ENCODE results near the gene ANAPC7.
"Not testable (repeated sequence)": the region's sequence is repeated elsewhere in the genome, so short reads cannot be mapped to it uniquely, and the experiment has no call there.

ANAPC7 gene

GRCh38 chr12:110348431-110349059 is 55.0 kb downstream of the ANAPC7 start:
- DNase-seq: no peak

DNA sequence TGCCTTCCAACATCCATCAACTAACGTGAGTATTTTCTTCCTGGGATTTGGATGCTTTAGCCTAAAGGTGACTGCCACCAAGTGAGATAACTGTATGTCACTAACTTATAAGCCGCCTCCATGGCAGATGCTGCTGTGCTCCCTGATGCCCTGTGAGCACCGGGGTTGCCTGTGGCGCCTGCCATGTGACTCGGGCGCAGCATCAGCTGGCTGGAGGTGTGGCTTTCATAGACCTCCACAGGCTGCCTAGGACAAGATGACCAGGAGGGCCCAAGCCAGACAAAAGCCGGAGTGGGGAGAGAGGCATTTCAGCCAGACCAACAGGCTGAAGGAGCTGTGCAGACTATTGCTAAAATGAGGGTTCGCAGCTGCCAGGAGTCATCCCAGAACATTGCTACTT is 55.7 kb downstream of the ANAPC7 start:
- DNase-seq: no peak

- no peak for DNase-seq
Measured at GRCh38 chr12:110345963-110346362, 57.5 kb downstream of the ANAPC7 start.

GRCh38 chr12:110345176-110345661 is 58.3 kb downstream of the ANAPC7 start:
- DNase-seq: no peak

- no peak for DNase-seq
Measured at GRCh38 chr12:110344657-110345056, 58.9 kb downstream of the ANAPC7 start.

- DNase-seq: no peak
Measured at GRCh38 chr12:110343736-110344555, 59.6 kb downstream of the ANAPC7 start.

DNA sequence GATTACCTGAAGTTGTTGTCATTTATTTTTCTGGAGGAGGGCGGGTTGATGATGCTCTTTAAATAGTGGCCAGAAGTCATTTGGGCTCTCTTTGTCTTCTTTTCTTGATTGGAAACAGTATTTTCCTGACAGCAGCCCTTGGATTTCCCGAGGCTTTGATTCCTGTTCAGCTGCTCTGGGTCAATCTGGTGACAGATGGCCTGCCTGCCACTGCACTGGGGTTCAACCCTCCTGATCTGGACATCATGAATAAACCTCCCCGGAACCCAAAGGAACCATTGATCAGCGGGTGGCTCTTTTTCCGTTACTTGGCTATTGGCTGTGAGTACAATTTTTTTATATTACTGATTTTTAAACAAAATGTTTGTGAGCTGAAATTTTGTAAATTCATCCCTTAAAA is 60.4 kb downstream of the ANAPC7 start:
- no peak for DNase-seq

- no peak for DNase-seq
Measured at GRCh38 chr12:110342157-110342556, 61.4 kb downstream of the ANAPC7 start.

DNA sequence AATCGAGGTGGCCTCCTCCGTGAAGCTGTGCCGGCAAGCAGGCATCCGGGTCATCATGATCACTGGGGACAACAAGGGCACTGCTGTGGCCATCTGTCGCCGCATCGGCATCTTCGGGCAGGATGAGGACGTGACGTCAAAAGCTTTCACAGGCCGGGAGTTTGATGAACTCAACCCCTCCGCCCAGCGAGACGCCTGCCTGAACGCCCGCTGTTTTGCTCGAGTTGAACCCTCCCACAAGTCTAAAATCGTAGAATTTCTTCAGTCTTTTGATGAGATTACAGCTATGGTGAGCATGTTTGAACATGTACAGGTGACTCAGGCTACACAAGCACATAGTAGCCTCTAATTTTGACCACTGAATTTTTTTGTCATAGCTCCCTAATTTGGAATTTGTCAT is 62.8 kb downstream of the ANAPC7 start:
- no peak for DNase-seq

DNA sequence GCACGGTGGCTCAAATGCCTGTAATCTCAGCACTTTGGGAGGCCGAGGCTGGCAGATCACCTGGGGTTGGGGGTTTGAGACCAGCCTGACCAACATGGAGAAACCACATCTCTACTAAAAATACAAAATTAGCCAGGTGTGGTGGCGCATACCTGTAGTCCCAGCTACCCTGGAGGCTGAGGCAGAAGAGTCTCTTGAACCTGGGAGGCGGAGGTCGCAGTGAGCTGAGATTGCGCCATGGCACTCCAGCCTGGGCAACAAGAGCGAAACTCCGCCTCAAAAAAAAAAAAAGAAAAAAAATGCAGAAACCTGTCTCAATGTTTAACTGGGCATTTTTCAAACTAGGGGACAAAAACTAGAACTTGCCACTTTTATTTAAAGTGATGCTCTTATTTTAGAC is 63.2 kb downstream of the ANAPC7 start:
- DNase-seq: not testable (repeated sequence)

DNA sequence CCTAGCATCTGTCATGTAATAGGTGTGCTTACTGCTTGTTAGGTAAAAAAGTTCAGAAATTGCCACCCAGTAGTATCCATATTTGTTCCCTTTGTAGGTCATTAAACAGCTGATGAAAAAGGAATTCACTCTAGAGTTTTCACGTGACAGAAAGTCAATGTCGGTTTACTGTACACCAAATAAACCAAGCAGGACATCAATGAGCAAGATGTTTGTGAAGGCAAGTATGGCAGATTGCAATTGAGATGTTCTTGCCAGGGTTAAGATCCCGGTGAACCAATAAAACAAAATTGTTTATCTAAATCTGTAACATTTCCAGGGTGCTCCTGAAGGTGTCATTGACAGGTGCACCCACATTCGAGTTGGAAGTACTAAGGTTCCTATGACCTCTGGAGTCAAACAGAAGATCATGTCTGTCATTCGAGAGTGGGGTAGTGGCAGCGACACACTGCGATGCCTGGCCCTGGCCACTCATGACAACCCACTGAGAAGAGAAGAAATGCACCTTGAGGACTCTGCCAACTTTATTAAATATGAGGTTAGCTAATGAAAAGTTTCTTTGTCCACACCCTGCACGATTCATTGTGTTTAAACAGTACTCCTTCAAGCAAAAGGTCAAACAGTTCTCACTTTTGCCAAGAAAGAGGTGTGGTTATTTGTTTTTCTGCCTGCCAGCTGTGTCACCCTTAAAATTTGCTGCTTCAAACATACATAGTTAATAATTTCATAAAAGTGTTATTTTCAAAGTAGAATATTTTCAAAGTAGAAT is 64.1 kb downstream of the ANAPC7 start:
- no peak for DNase-seq

- DNase-seq: no peak
Measured at GRCh38 chr12:110338754-110339153, 64.8 kb downstream of the ANAPC7 start.

DNA sequence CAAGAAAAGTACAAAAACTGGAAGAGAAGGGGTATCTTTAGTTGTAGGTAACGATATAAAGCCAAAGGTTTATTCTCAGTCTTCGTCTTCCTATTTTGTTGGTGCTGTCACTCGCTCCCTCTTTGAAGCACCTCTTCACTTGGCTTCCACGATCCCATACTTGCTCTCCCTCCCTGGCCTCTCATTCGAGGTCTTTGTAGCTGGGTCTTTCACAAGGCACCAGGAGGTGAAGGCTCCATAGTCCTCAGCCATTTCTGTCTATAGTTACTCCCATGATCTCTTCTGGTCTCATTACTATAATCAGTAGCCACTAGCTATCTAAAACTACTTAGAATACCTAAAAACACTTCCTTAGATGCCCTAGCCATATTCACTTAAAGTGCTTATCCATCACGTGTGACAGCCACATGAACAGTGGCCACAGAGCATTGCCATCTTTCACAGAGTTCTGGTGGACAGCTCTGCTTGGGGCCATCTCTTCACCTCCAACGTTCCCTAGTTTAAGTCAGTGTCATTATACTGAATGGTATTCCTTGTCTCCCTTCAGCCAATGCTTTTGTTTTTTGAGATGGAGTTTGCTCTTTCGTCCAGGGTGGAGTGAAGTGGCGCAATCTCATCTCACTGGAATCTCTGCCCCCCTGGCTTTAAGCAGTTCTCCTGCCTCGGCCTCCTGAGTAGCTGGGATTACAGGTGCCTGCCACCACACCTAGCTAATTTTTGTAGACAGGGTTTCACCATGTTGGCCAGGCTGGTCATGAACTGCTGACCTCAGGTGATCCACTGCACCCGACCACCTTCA is 65.4 kb downstream of the ANAPC7 start:
- DNase-seq: no peak

DNA sequence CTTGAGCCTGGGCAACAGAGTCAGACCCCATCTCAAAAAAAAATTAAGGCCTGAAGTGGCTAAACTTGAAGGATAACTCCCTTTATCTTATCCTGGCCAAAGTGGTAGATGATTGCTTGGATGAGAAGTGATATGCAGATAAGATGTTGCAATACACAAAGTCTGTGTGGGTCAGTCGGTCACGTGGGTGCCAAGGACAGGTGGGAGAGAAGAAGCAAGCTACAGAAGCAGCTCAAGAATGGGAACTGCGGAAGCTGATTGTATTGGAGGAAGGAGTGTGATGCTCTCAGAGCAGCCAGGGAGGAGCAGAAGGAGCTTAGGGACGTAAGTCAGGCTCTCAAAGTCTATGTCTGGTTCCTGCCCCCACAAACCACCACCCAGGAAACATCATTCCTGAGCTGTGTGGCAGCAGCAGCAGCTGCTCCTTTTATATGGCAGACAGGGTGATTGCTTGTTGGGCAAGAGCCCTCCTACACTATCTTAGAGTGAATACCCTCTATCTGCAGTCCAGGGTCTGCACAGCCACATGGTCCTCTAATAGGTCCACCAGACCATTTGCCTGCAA is 67.9 kb downstream of the ANAPC7 start:
- no peak for DNase-seq

GRCh38 chr12:110333201-110333600 is 70.3 kb downstream of the ANAPC7 start:
- no peak for DNase-seq

DNA sequence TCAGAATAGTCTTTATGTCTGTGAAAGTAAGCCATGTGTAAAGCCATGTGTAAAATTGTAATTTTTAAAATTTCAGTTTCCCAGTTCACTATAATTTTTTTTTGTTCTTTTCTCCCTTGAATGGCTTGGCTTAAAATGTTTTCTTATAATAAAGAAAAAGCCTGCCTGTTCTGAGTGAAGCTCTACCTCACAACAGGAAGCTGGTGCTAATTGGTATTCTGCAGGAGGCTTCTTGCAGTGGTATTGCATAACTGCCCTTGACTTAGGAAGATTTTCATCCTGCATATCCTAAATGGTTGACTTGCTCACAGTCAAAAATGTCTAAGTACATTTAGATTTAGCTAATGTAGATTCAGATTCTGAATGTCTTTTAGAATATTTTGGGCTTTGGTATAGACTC is 73.0 kb downstream of the ANAPC7 start:
- no peak for DNase-seq

DNA sequence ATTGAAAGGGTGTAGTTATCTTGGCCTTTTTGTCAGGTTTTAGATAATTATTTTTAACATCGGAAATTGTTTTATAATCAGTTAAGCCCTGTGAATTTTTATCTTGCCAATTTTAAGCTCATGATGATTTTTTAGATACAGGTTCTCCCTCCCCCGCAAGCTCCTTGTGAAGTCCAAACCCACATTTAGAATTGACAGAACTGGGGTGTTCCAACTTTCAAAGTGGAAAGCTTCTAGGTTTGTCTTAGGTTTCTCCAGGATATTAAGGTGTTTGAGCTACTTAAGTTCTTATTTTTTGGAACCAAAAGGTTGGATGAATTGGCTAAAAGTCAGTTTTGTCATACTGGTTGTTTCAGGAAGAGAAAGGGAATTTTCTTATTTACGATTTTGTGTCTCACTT is 73.4 kb downstream of the ANAPC7 start:
- DNase-seq: no peak

DNA sequence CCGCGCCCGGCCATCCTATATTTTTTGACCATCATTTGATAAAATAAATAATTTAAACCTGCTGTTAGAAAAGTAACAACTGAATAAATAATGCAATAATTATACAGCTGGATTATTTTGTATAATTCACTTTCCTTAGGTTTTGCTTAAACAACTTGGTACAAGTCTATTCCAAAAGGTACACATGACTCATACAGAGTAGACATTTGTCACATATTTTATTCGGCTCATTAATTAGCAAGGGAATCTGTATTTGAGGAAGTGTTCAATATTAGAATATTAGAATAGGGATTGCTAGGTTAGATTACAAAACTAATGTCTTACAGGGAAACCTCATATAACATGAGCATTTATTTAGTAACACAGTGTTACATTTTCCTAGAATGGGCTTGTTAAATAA is 73.8 kb downstream of the ANAPC7 start:
- no peak for DNase-seq

Data from NCI-H2029 treated with DMSO at 0.1 percent for 48 hours (cell line).